Pulmonary artery endothelial cell (primary cell): ENCODE measurements around the gene P4HTM. TPM values are rescaled to one million over a fixed set of nuclear protein-coding genes. Genes with fewer than 3 reads are reported as not detected.

Experiments
- DNase-seq: peaks from one replicate; pipeline ENCODE4 v3.0.0-alpha.2; 2011; ENCODE audit warnings: low read depth, low spot score
- total RNA-seq: library from RNA; depleted of rRNA; stranded (reverse); fragments of >200 nt; gene quantifications from 2 replicates; pipeline ENCODE4 v1.2.3, GENCODE V29; 2014

Gene P4HTM
- total RNA-seq = 25.5 and 31.1 TPM in 2 replicates

GRCh38 chr3:48989796-48990635 is at the start of gene P4HTM:
P4HTM (plus strand) TSS chr3:48990241; CDS start chr3:48990257, 16 bp downstream.
- peak; percentile 66 for DNase-seq

- DNase-seq = no peak
Observed at GRCh38 chr3:48945432-48945831, 44.6 kb upstream of the P4HTM start.

- no peak for DNase-seq
Observed at GRCh38 chr3:48945891-48946549, 44.0 kb upstream of the P4HTM start.

GRCh38 chr3:48949376-48949717 is 40.7 kb upstream of the P4HTM start:
- DNase-seq = no peak

GRCh38 chr3:48950051-48950450 is 40.0 kb upstream of the P4HTM start:
- DNase-seq = no peak

GRCh38 chr3:48951764-48952163 is 38.3 kb upstream of the P4HTM start:
- no peak for DNase-seq

- DNase-seq = no peak
Observed at GRCh38 chr3:48952510-48953118, 37.4 kb upstream of the P4HTM start.

GRCh38 chr3:48957006-48957705 is 32.9 kb upstream of the P4HTM start:
- no peak for DNase-seq

GRCh38 chr3:48960841-48961413 is 29.1 kb upstream of the P4HTM start:
- DNase-seq = no peak

- no peak for DNase-seq
Observed at GRCh38 chr3:48962340-48962739, 27.7 kb upstream of the P4HTM start.

GRCh38 chr3:48962939-48963338 is 27.1 kb upstream of the P4HTM start:
- DNase-seq = no peak

- no peak for DNase-seq
Observed at GRCh38 chr3:48963591-48963990, 26.4 kb upstream of the P4HTM start.

GRCh38 chr3:48966367-48966766 is 23.7 kb upstream of the P4HTM start:
- DNase-seq = no peak

- no peak for DNase-seq
Observed at GRCh38 chr3:48966876-48967361, 23.1 kb upstream of the P4HTM start.

- no peak for DNase-seq
Observed at GRCh38 chr3:48970586-48970985, 19.5 kb upstream of the P4HTM start.

- no peak for DNase-seq
Observed at GRCh38 chr3:48974076-48974864, 15.8 kb upstream of the P4HTM start.

- DNase-seq = no peak
Observed at GRCh38 chr3:48979451-48979850, 10.6 kb upstream of the P4HTM start.

GRCh38 chr3:48980295-48980694 is 9.7 kb upstream of the P4HTM start:
- DNase-seq = no peak

GRCh38 chr3:48982016-48982415 is 8.0 kb upstream of the P4HTM start:
- no peak for DNase-seq

GRCh38 chr3:48982686-48983085 is 7.4 kb upstream of the P4HTM start:
- DNase-seq = no peak

GRCh38 chr3:48983096-48983495 is 6.9 kb upstream of the P4HTM start:
- DNase-seq = no peak
